Upper lobe of left lung (tissue), 6 donors: ENCODE measurements around the gene ERGIC1. TPM values are rescaled to one million over a fixed set of nuclear protein-coding genes. Genes with fewer than 3 reads are reported as not detected.

Source experiments
- ATAC-seq, 2 donors: fragments of 200-7000 bp; cut with Tn5 transposase; one replicate each; pipeline ENCODE4 v1.9.1; 2022; ENCODE audit warnings: mild to moderate bottlenecking in 2 of 2, moderate library complexity in 2 of 2; ENCODE audit not compliant: low FRiP score in 2 of 2
- DNase-seq, 2 donors: peaks; one replicate each; pipeline ENCODE4 v3.0.0-alpha.2; 2019 to 2020
- H3K27ac ChIP-seq, 4 donors: fragments of 200-600 bp; sonication (generic); one replicate each; pipeline ENCODE4 v1.5.1; 2016 to 2019
- H3K27me3 ChIP-seq, 4 donors: fragments of 200-600 bp; sonication (generic); one replicate each; pipeline ENCODE4 v1.5.1; 2017 to 2019
- H3K36me3 ChIP-seq, 4 donors: fragments of 200-600 bp; sonication (generic); one replicate each; pipeline ENCODE4 v1.5.1; 2016 to 2019
- H3K4me1 ChIP-seq, 4 donors: fragments of 200-600 bp; sonication (generic); one replicate each; pipeline ENCODE4 v1.5.1; 2018 to 2019
- H3K4me3 ChIP-seq, 4 donors: fragments of 200-600 bp; sonication (generic); one replicate each; pipeline ENCODE4 v1.5.1; 2017 to 2019; ENCODE audit warnings: mild to moderate bottlenecking in 2 of 4, moderate library complexity in 1 of 4
- H3K9me3 ChIP-seq, 4 donors: fragments of 200-600 bp; sonication (generic); one replicate each; pipeline ENCODE4 v1.5.1; 2018 to 2019
- CTCF ChIP-seq, 6 experiments: fragments of 450-650 bp in 4 of 6; fragments of 200-600 bp in 2 of 6; sonication (generic) in 2 of 6; IDR thresholded peaks; one replicate each; pipeline ENCODE4 v1.5.1; 2016 to 2019; ENCODE audit warnings: antibody characterized with exemption in 6 of 6
- EP300 ChIP-seq, 4 donors: sonication (generic); formaldehyde crosslinking; IDR thresholded peaks; one replicate each; pipeline ENCODE4 v1.5.1; 2017; ENCODE audit warnings: antibody characterized with exemption in 4 of 4, control low read depth in 2 of 4
- POLR2A ChIP-seq, 4 donors: fragments of 450-650 bp; IDR thresholded peaks; one replicate each; pipeline ENCODE4 v1.5.1; 2016 to 2017; ENCODE audit warnings: antibody characterized with exemption in 4 of 4, mild to moderate bottlenecking in 2 of 4
- POLR2AphosphoS5 ChIP-seq, 2 donors: sonication (generic); formaldehyde crosslinking; IDR thresholded peaks; one replicate each; pipeline ENCODE4 v1.5.1; 2017; ENCODE audit warnings: antibody characterized with exemption in 2 of 2
- WGBS, 2 donors: methylation state at CpG; one replicate each; pipeline ENCODE4 v1.1.5; 2017 to 2018; 5-methylcytosine and 5-hydroxymethylcytosine counted together
- total RNA-seq, 6 donors: library from RNA; depleted of rRNA in 4 of 6; stranded (reverse); fragments of >200 nt in 4 of 6; gene quantifications; one replicate each; pipeline versions ENCODE4 v1.1.0 to v1.2.1, GENCODE V29; 2016 to 2021
- donor health status: DM: no; HTN: no; CAD: no; lungs with moderate emphysema.
- donor health status: DM: no; HTN: yes; CAD: no; lungs with severe emphysema.

Gene ERGIC1
- total RNA-seq, 6 donors from 2014 or later, result 158 to 225 (median 173) TPM

- TF ChIP-seq CTCF (IDR thresholded peaks at IDR 0.05) (no peak), POLR2A (IDR thresholded peaks at IDR 0.05) (no peak), EP300 (IDR thresholded peaks at IDR 0.05) (no peak), POLR2AphosphoS5 (IDR thresholded peaks at IDR 0.05) (no peak)
- H3K9me3 ChIP-seq, result no peaks in the 10 kb centered on the region
- peaks cover 49 to 82% (median 67%) of the 10 kb centered on the region in 4 donors for H3K4me1 ChIP-seq
- WGBS, 2 donors, result 85 to 86% methylated on average over 8 of the region's 8 CpGs
- peak overlapping the region; percentile 11 to 96 (median 88) for H3K27ac ChIP-seq
- ATAC-seq, result no peak
- DNase-seq, result no peak
- H3K36me3 ChIP-seq, result no peaks in the 10 kb centered on the region
- H3K27me3 ChIP-seq, result no peaks in the 10 kb centered on the region
- no peak overlapping the region for H3K4me3 ChIP-seq
These were observed 40.8 kb downstream of the ERGIC1 start for GRCh38 chr5:172874647-172875504.

- no peak for TF ChIP-seq POLR2AphosphoS5 (IDR thresholded peaks at IDR 0.05)
- no peak for TF ChIP-seq POLR2A (IDR thresholded peaks at IDR 0.05)
- no peak for TF ChIP-seq CTCF (IDR thresholded peaks at IDR 0.05)
- no peak for TF ChIP-seq EP300 (IDR thresholded peaks at IDR 0.05)
- peak overlapping the region in 3 of 4 donors; percentile 0 to 85 (median 35) for H3K27ac ChIP-seq
- 66 to 70% methylated on average over 7 of the region's 7 CpGs for WGBS, 2 donors
- DNase-seq, result no peak
- no peak overlapping the region for H3K4me3 ChIP-seq
- no peaks in the 10 kb centered on the region for H3K27me3 ChIP-seq
- H3K9me3 ChIP-seq, result no peaks in the 10 kb centered on the region
- no peaks in the 10 kb centered on the region for H3K36me3 ChIP-seq
- ATAC-seq, result no peak
- H3K4me1 ChIP-seq, result peaks cover 40 to 75% (median 61%) of the 10 kb centered on the region in 4 donors
These were observed 41.6 kb downstream of the ERGIC1 start for GRCh38 chr5:172875505-172876279.

GRCh38 chr5:172876578-172876977, 42.5 kb downstream of the ERGIC1 start:
- Histone ChIP-seq H3K9me3 (no peaks in the 10 kb centered on the region), H3K27me3 (no peaks in the 10 kb centered on the region), H3K4me3 (no peak overlapping the region), H3K27ac (peak overlapping the region in 1 of 4 donors; percentile 85), H3K36me3 (no peaks in the 10 kb centered on the region), H3K4me1 (peaks cover 32 to 67% (median 55%) of the 10 kb centered on the region in 4 donors)
- WGBS, 2 donors, result 93 to 95% methylated on average over 8 of the region's 8 CpGs
- DNase-seq (no peak), ATAC-seq (no peak)
- TF ChIP-seq EP300 (IDR thresholded peaks at IDR 0.05) (no peak), CTCF (IDR thresholded peaks at IDR 0.05) (no peak), POLR2AphosphoS5 (IDR thresholded peaks at IDR 0.05) (no peak), POLR2A (IDR thresholded peaks at IDR 0.05) (no peak)

GRCh38 chr5:172877466-172878260, 43.6 kb downstream of the ERGIC1 start:
- WGBS, 2 donors, result 82 to 86% methylated on average over 8 to 9 of the region's 9 CpGs
- H3K4me1 ChIP-seq, result peaks cover 21 to 59% (median 47%) of the 10 kb centered on the region in 4 donors
- no peaks in the 10 kb centered on the region for H3K36me3 ChIP-seq
- H3K4me3 ChIP-seq, result no peak overlapping the region
- DNase-seq (no peak), ATAC-seq (peak in 1 of 2 donors; percentile 29)
- no peak for TF ChIP-seq EP300 (IDR thresholded peaks at IDR 0.05)
- TF ChIP-seq CTCF (IDR thresholded peaks at IDR 0.05), result no peak
- peak in 1 of 4 donors; percentile 63 for TF ChIP-seq POLR2A (IDR thresholded peaks at IDR 0.05)
- TF ChIP-seq POLR2AphosphoS5 (IDR thresholded peaks at IDR 0.05), result peak; percentile 25 to 38
- H3K27ac ChIP-seq, result peak overlapping the region; percentile 56 to 72 (median 64)
- H3K9me3 ChIP-seq, result no peaks in the 10 kb centered on the region
- no peaks in the 10 kb centered on the region for H3K27me3 ChIP-seq
